ENCODE data around the gene CTNND2. TPM values are rescaled to one million over a fixed set of nuclear protein-coding genes. Genes with fewer than 3 reads are reported as not detected.

CTNND2 gene
- polyA plus RNA-seq, 1 of the 3 experiments (the other 2 are of a cell fraction), result not detected

DNA sequence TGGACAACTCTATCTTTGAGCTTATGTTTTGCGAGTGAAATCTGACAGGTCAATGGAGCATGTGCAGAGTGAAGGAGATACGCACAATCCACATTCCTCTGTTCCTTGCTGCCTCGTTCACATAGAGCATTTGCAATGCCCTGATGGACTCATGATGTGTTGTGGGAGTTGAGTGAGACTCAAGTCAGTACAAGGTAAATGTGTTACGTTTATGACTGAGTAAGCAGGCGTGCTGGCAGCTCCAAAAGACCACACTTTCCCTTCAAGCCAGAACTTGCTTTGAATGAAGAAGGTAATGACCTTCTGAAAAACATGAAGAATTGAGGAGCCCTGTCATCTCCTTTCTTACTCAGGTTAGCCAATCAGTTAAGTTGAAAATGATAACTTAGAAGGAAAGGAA is 477.8 kb downstream of the CTNND2 start:
- no peaks in the 10 kb centered on the region for H4K20me1 ChIP-seq (ENCODE audit: insufficient read depth)
- H3K9me3 ChIP-seq, result no peaks in the 10 kb centered on the region
- no peaks in the 10 kb centered on the region for H3K9me2 ChIP-seq
- no peaks in the 10 kb centered on the region for H3K79me2 ChIP-seq (ENCODE audit: insufficient read depth)
- H3K4me1 ChIP-seq (ENCODE audit: control insufficient read depth in 1 of 2, insufficient read depth in 2 of 2, low read depth in 1 of 2, low read length in 1 of 2), result no peaks in the 10 kb centered on the region
- ChIA-PET CTCF (no interaction called here), POLR2A (no interaction called here)
- no peaks in the 10 kb centered on the region for H3F3A ChIP-seq (replicated peaks; ENCODE audit: insufficient read depth)
- H3K27me3 ChIP-seq (ENCODE audit: insufficient read depth), result peaks cover 16% of the 10 kb centered on the region; the same call in 1 of the 2 replicates
- H3K9ac ChIP-seq, result no peak overlapping the region
- no peak overlapping the region for H2AFZ ChIP-seq (ENCODE audit: low read depth)
- H3K36me3 ChIP-seq (replicated peaks in 1 of 2; ENCODE audit: control insufficient read depth in 1 of 2, insufficient read depth in 2 of 2, low read length in 1 of 2), result no peaks in the 10 kb centered on the region
- H3K4me3 ChIP-seq (ENCODE audit: low read depth in 2 of 2, low read length in 1 of 2), result no peak overlapping the region
- H3K27ac ChIP-seq (ENCODE audit: low read depth in 2 of 2, low read length in 1 of 2), result no peak overlapping the region
- DNase-seq, result no peak
- no peak for TF ChIP-seq FOXM1 (IDR thresholded peaks at IDR 0.05; ENCODE audit: low read depth)
- 30% methylated on average over 5 of the region's 5 CpGs for WGBS (ENCODE audit: low lambda C conversion rate)
- no peak overlapping the region for H3K4me2 ChIP-seq

DNA sequence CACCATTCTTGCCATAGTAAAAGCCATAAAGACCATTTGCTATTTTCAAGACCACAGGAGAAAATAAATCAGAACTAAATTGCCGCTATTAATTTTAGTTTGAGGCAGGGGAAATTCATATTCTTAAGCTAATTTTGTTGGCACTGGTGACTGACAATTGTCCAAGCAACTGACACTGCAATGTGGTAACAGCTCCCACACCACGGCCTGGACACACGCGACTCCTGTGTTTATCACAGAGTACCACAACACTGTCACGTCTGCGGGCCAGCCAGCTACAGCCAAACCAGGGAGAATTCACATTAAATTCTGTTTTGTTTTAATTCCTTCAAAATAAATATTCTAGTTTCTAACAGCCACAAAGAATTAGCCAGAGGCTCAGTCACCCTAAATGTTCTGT is 481.9 kb downstream of the CTNND2 start:
- Histone ChIP-seq H3K4me3 (ENCODE audit: low read depth in 2 of 2, low read length in 1 of 2) (no peak overlapping the region), H3F3A (replicated peaks; ENCODE audit: insufficient read depth) (no peaks in the 10 kb centered on the region), H3K36me3 (replicated peaks in 1 of 2; ENCODE audit: control insufficient read depth in 1 of 2, insufficient read depth in 2 of 2, low read length in 1 of 2) (no peaks in the 10 kb centered on the region), H3K27ac (ENCODE audit: low read depth in 2 of 2, low read length in 1 of 2) (no peak overlapping the region), H3K4me2 (no peak overlapping the region), H3K9ac (no peak overlapping the region), H3K9me2 (no peaks in the 10 kb centered on the region), H3K79me2 (ENCODE audit: insufficient read depth) (no peaks in the 10 kb centered on the region), H3K4me1 (ENCODE audit: control insufficient read depth in 1 of 2, insufficient read depth in 2 of 2, low read depth in 1 of 2, low read length in 1 of 2) (no peaks in the 10 kb centered on the region), H4K20me1 (ENCODE audit: insufficient read depth) (no peaks in the 10 kb centered on the region), H2AFZ (ENCODE audit: low read depth) (no peak overlapping the region), H3K27me3 (ENCODE audit: insufficient read depth) (no peaks in the 10 kb centered on the region), H3K9me3 (no peaks in the 10 kb centered on the region)
- DNase-seq, result no peak
- ChIA-PET POLR2A (no interaction called here), CTCF (no interaction called here)
- TF ChIP-seq FOSL2 (IDR thresholded peaks at IDR 0.05; ENCODE audit: borderline replicate concordance, low read depth), result no peak
- no peak for TF ChIP-seq EP300 (IDR thresholded peaks at IDR 0.05; ENCODE audit: borderline replicate concordance in 1 of 2, low read depth in 1 of 2, low read length in 1 of 2)
- no peak for TF ChIP-seq FOXM1 (IDR thresholded peaks at IDR 0.05; ENCODE audit: low read depth)
- no peak for TF ChIP-seq SIN3A (IDR thresholded peaks at IDR 0.05; ENCODE audit: borderline replicate concordance, low read depth, low read length)
- no peak for TF ChIP-seq JUND (IDR thresholded peaks at IDR 0.05)
- TF ChIP-seq RCOR1 (IDR thresholded peaks at IDR 0.05; ENCODE audit: low read length), result no peak
- TF ChIP-seq, protein P1, sequence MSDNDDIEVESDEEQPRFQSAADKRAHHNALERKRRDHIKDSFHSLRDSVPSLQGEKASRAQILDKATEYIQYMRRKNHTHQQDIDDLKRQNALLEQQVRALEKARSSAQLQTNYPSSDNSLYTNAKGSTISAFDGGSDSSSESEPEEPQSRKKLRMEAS (IDR thresholded peaks at IDR 0.05; ENCODE audit: low read depth), result no peak
- no peak for TF ChIP-seq GABPA (IDR thresholded peaks at IDR 0.05; ENCODE audit: low read depth)
- no peak for TF ChIP-seq SMC3 (IDR thresholded peaks at IDR 0.05; ENCODE audit: low read depth, low read length)
- TF ChIP-seq RFX5 (IDR thresholded peaks at IDR 0.05; ENCODE audit: low read length), result no peak
- TF ChIP-seq, protein P2, sequence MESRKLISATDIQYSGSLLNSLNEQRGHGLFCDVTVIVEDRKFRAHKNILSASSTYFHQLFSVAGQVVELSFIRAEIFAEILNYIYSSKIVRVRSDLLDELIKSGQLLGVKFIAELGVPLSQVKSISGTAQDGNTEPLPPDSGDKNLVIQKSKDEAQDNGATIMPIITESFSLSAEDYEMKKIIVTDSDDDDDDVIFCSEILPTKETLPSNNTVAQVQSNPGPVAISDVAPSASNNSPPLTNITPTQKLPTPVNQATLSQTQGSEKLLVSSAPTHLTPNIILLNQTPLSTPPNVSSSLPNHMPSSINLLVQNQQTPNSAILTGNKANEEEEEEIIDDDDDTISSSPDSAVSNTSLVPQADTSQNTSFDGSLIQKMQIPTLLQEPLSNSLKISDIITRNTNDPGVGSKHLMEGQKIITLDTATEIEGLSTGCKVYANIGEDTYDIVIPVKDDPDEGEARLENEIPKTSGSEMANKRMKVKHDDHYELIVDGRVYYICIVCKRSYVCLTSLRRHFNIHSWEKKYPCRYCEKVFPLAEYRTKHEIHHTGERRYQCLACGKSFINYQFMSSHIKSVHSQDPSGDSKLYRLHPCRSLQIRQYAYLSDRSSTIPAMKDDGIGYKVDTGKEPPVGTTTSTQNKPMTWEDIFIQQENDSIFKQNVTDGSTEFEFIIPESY (IDR thresholded peaks at IDR 0.05; ENCODE audit: borderline replicate concordance, low read depth), result no peak
- TF ChIP-seq POLR2AphosphoS5 (IDR thresholded peaks at IDR 0.05; ENCODE audit: low read depth, low read length), result no peak
- no peak for TF ChIP-seq RAD21 (IDR thresholded peaks at IDR 0.05; ENCODE audit: low read length)
- TF ChIP-seq TCF12 (IDR thresholded peaks at IDR 0.05), result no peak
- TF ChIP-seq TEAD4 (IDR thresholded peaks at IDR 0.05; ENCODE audit: borderline replicate concordance, insufficient read depth), result no peak
- TF ChIP-seq MXI1 (IDR thresholded peaks at IDR 0.05; ENCODE audit: low read depth, low read length), result no peak
- TF ChIP-seq MEF2A (IDR thresholded peaks at IDR 0.05; ENCODE audit: borderline replicate concordance, low read depth), result no peak
- TF ChIP-seq NFIC (IDR thresholded peaks at IDR 0.05; ENCODE audit: borderline replicate concordance), result no peak
- TF ChIP-seq REST (IDR thresholded peaks at IDR 0.05; ENCODE audit: low read depth, low read length), result no peak
- TF ChIP-seq, protein P3, sequence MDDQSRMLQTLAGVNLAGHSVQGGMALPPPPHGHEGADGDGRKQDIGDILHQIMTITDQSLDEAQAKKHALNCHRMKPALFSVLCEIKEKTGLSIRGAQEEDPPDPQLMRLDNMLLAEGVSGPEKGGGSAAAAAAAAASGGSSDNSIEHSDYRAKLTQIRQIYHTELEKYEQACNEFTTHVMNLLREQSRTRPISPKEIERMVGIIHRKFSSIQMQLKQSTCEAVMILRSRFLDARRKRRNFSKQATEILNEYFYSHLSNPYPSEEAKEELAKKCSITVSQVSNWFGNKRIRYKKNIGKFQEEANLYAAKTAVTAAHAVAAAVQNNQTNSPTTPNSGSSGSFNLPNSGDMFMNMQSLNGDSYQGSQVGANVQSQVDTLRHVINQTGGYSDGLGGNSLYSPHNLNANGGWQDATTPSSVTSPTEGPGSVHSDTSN (IDR thresholded peaks at IDR 0.05), result no peak
- 37% methylated on average over 6 of the region's 6 CpGs for WGBS (ENCODE audit: low lambda C conversion rate)

All from SK-N-SH (cell line).